PC-9 (cell line): ENCODE measurements around the gene MYO3B.

Experiments
- CTCF ChIP-seq: fragments of 200-600 bp; sonication (generic); conservative IDR thresholded peaks from 2 replicates; pipeline ENCODE4 v1.6.1; 2017; ENCODE audit warnings: mixed run types, antibody characterized with exemption, mild to moderate bottlenecking, moderate library complexity
- EZH2 ChIP-seq: fragments of 200-600 bp; sonication (generic); IDR thresholded peaks from 2 replicates; pipeline ENCODE4 v1.8.0; 2017; ENCODE audit warnings: antibody characterized with exemption, low read depth

GRCh38 chr2:170362871-170363631, 185.1 kb downstream of the MYO3B start:
- TF ChIP-seq CTCF, result no peak
- no peak for TF ChIP-seq EZH2
